Activated T-helper 1 cell treated with Interleukin-2 at 50 U/mL for 16 hours (primary cell): Measurements from ENCODE around the gene AHCYL1.

Source experiments
- DNase-seq: peaks from one replicate; pipeline ENCODE4 v3.0.0-alpha.2; 2020; ENCODE audit warnings: low read depth

AHCYL1 gene

GRCh38 chr1:110063781-110064180 is 79.2 kb downstream of the AHCYL1 start:
- DNase-seq: no peak

GRCh38 chr1:110064576-110065337 is 80.2 kb downstream of the AHCYL1 start:
- DNase-seq: no peak

GRCh38 chr1:110065841-110066240 is 81.3 kb downstream of the AHCYL1 start:
- no peak for DNase-seq

- no peak for DNase-seq
These were observed 82.9 kb downstream of the AHCYL1 start for GRCh38 chr1:110067479-110067892.

GRCh38 chr1:110067893-110068645 is 83.5 kb downstream of the AHCYL1 start:
- DNase-seq: no peak

GRCh38 chr1:110068646-110069403 is 84.3 kb downstream of the AHCYL1 start:
- no peak for DNase-seq

GRCh38 chr1:110069404-110070281 is 85.1 kb downstream of the AHCYL1 start:
- DNase-seq: no peak

GRCh38 chr1:110070282-110070669 is 85.7 kb downstream of the AHCYL1 start:
- DNase-seq: no peak

- DNase-seq: no peak
These were observed 86.2 kb downstream of the AHCYL1 start, which contains the start of gene ALX3 for GRCh38 chr1:110070671-110071242. ALX3 (minus strand) TSS chr1:110070672; CDS start chr1:110070612, 60 bp downstream.
